IMR-90 (cell line): ENCODE results near the gene SIAH3. TPM values are rescaled to one million over a fixed set of nuclear protein-coding genes. Genes with fewer than 3 reads are reported as not detected.

Source experiments
- microRNA-seq, 2 experiments: library from miRNA; stranded (forward) in 1 of 2; unstranded in 1 of 2; fragments of 10-50 nt in 1 of 2; fragments of <30 nt in 1 of 2; gene quantifications in 1 of 2; microRNA quantifications in 1 of 2; one replicate each; pipeline versions ENCODE3 to v1.1.0; 2013 to 2020; ENCODE audit not compliant: insufficient read depth in 1 of 2, insufficient read length in 1 of 2, unreplicated experiment in 1 of 2
- polyA plus RNA-seq, 3 experiments: library from polyadenylated mRNA; depleted of rRNA; stranded (reverse); fragments of >200 nt; gene quantifications; 2 replicates each; pipeline ENCODE4 v1.2.3, GENCODE V29; 2012; ENCODE audit warnings: low replicate concordance in 1 of 3
- small RNA-seq, 5 experiments: library from RNA; depleted of rRNA; stranded (forward); fragments of <200 nt; gene quantifications; one replicate each; pipeline ENCODE3, GENCODE V24; 2012
- total RNA-seq: library from RNA; depleted of rRNA; stranded (reverse); fragments of >200 nt; gene quantifications from 2 replicates; pipeline ENCODE4 v1.2.3, GENCODE V29; 2012; rRNA removed

The SIAH3 gene
- total and polyA plus RNA-seq, 2 of the 4 experiments (the other 2 are of a cell fraction): under 0.01 TPM; not detected in 1

Small RNAs within 50 kb of the gene (microRNA-seq; reads per million reads assigned to microRNA genes)
- gene RF00017 (ENCODE audit: insufficient read depth, insufficient read length): not detected

Small RNAs within 50 kb of the gene (small RNA-seq; reads per million reads assigned to genes)
- 0 reads per million in 5 experiments for gene RF00017

Other genes starting within 250 kb of the SIAH3 start
- gene ERICH6B, start 236.0 kb downstream of the SIAH3 start, total RNA-seq: not detected in 2 replicates
- not detected in 2 replicates for gene ERICH6B, start 236.0 kb downstream of the SIAH3 start, polyA plus RNA-seq (2012; rRNA removed)
- not detected in 2 replicates for gene CBY2, start 149.4 kb downstream of the SIAH3 start, total RNA-seq
- gene CBY2, start 149.4 kb downstream of the SIAH3 start, polyA plus RNA-seq (2012; rRNA removed): not detected in 2 replicates
- 10.8 and 16.1 TPM in 2 replicates for gene ZC3H13, start 201.0 kb upstream of the SIAH3 start, total RNA-seq
- 6.3 and 7.7 TPM in 2 replicates for gene ZC3H13, start 201.0 kb upstream of the SIAH3 start, polyA plus RNA-seq (2012; rRNA removed)